Dermis microvascular lymphatic vessel endothelial cell (primary cell): ENCODE results near the gene ITGA3. TPM values are rescaled to one million over a fixed set of nuclear protein-coding genes. Genes with fewer than 3 reads are reported as not detected.
A peak's percentile ranks its signal among the peaks of the same experiment; 100 is the strongest.
"Not testable (repeated sequence)": the region's sequence is repeated elsewhere in the genome, so short reads cannot be mapped to it uniquely, and the experiment has no call there.

Experiments
- DNase-seq, 2 donors: peaks; one replicate each; pipeline versions ENCODE4 v3.0.0 to v3.0.0-alpha.2; 2010; ENCODE audit warnings: low read depth in 2 of 2
- total RNA-seq: library from RNA; depleted of rRNA; stranded (reverse); fragments of >200 nt; gene quantifications from 2 replicates; pipeline ENCODE4 v1.2.1, GENCODE V29; 2014

ITGA3 gene
- total RNA-seq, 1 donor from 2014 or later, result 104 TPM

DNA sequence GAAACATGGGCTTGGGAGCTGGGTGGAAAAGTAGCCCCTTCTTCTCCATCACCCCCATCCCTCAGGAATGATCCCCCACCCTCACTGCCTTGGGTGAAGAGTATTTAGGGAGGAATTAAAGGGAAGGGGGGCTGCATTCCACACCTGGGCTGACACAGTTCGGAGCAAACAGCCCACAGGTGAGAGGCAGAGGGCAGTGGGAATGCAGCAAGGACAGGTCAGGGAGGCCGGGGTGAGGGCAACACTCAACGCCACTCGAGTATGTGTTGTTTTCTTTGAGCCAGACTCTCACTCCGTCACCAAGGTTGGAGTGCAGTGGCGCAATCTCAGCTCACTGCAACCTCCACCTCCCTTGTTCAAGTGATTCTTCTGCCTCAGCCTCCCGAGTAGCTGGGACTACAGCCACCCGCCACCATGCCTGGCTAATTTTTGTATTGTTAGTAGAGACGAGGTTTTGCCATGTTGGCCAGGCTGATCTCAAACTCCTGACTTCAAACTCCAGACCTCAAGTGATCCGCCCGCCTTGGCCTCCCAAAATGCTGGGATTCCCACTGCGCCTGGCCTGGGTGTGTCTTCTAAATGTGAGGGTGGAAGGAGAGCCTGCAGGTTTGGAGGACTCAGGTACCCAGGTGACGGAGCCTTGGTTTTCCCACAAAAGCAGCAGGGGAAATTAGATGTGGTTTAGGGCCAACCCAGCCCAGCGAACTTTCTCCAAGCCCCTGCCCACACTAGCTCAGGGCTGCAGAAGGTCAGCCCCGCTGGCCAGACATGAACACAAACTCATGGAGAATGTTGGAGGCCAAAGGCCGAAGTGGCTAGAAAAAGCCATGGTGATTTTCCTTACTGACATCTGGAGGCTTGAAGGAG lies 21.2 kb upstream of the ITGA3 start:
- no peak for DNase-seq

DNA sequence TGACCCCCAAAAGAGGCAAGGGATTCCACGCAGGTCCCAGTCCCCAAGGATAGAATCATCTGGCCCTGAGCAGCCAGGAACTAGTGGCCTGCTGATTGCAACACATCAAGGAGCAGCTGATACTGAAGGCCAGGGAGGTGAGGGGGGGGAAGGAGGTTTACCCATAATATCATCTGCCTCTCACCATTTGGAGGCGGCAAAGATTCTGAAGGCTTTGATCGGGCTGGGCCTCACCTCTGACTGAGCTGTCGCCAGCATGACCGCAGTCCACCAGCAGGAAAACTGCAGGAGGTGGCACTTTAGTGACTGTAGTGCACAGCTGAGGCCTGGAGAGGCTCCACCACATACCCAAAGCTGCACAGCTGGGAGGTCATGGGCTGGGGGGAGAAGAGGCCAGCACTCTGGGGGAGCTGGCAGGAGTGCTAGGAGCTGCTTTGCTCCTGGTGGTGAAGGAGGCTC lies 20.5 kb upstream of the ITGA3 start:
- no peak for DNase-seq

DNA sequence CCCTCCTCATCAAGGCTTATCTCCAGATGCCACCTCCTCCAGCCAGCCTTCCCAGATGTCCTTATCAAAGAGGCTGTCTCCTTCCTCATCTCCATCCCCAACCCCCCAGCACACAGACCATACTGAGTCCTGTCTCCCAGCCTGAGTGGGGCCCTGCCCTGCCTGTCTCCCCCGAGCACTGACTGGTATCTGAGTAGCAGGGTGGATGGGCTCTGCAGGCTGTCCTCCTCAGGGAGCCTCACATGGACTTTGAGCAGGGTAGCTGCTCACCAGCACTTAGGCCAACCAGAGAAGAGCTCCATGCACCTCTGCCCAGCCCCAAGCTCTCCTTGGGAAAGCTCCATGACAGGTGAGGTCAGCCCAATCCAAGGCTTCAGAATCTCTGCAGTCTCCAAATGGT lies 20.0 kb upstream of the ITGA3 start:
- no peak for DNase-seq

DNA sequence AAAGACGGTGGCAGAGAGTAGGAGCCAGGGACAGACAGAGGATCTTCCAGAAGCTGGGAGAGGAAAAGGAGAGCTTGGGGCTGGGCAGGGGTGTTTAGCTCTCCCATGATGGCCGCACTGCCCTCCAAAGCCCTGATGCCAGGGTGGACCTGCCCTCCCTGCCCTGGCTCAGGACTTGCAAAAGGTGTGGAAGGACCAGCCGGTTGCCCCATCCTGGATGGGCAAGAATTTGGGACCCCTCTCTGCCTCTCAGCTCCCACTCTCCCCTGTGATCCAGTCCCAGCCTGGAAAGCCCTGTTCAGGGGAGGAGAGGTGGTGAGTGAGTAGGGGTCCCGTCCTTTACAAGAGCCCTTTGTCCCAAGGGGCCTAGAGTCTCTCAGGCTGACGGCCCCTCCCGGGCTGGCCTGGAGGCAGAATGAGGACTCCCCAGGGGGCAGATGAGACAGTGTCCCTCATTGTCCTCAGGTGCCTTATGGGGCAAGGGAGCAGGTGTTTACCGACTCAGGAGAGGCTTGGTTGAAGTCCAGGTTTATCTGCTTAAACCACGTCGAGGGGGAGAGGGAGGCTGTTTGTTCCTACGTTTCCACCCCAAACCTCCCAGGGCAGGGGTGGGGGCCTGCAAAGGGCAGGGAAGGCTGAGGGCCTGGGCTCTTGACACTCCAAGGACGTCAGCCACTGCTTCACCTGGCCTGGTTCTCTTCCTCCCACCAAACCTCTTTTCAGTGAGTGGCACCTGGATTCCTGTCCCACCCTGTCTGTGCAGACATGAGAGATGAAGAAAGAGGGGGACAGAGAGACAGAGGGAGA lies 19.3 kb upstream of the ITGA3 start:
- DNase-seq, result no peak

DNA sequence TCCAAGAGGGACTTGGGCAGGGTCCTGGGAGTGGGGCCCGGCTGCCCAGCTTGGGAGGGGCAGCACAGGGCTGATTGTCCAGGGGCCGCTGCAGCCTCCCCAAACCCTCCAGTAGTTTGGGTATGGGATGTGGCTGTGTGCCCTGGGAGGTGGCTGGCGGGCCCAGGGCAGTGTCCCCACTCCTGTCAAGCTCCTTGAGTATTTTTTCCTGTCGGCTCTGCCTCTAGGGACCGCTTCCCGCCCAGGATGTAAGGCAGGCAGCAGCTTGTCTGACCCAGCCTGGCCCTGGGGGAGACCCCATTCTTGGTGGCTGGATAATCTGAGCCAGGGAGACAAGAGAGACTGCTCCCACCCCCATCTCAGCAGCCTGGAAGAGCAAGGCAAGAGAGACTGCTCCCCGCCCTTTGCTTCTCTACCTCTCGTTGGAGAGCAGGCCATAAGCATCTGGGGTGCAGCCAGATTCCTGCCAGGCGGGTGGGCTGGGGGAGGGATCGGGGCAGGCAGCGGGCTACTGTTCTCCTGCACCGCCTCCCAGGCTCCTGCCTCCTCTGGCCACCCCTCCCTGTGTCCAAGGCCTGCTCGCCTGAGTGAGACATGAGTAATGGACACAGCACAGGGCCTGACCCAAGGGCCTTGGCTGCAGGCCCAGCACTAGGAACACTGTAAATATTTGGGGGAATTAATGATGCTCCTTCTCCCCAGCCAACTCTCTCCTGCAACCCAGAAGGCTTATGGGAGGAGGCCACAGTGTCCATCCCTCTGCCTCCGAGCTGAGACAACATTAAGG lies 18.4 kb upstream of the ITGA3 start:
- DNase-seq, result no peak

DNA sequence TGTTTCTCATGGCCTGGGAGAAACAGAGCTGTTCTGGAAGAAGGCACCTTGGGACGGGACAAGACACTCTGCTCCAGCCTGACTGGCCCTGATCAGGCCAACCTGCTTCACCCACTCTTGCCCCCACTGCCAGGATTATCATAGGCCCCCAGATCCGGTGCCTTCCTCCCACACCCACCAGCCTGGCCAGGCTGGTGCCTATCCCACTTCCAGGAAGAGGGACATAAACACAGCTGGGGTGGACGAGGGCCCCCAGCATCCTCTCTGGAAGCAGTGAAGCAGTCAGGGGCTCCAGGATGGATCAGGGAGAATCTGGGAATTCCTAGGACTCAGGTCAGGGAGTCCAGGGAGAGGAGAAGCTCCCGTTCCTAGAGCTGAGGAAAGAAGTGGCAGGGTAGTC lies 16.9 kb upstream of the ITGA3 start:
- DNase-seq, result no peak

DNA sequence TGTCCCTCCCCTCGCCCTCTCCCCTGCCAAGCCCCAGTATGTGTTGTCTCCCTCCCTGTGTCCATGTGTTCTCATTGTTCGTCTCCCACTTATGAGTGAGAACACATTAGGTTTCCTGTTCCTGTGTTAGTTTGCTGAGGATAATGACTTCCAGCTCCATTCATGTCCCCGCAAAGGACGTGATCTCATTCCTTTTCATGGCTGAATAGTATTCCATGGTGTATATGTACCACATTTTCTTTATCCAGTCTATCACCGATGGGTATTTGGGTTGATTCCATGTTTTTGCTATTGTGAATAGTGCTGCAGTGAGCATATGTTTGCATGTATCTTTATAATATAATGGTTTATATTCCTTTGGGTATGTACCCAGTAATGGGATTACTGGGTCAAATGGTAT lies 15.4 kb upstream of the ITGA3 start:
- not testable (repeated sequence) for DNase-seq

DNA sequence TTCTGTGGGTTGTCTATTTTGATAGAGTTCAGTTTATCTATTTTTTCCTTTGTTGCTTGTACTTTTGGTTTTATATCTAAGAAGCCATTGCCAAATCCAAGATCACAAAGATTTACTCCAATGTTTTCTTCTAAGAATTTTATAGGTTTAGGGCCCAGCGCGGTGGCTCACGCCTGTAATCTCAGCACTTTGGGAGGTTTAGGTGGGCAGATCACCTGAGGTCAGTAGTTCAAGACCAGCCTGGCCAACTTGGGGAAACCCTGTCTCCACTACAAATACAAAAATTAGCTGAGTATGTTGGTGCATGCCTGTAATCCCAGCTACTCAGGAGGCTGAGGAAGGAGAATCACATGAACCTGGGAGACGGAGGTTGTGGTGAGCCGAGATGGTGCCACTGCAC lies 13.7 kb upstream of the ITGA3 start:
- no peak for DNase-seq

DNA sequence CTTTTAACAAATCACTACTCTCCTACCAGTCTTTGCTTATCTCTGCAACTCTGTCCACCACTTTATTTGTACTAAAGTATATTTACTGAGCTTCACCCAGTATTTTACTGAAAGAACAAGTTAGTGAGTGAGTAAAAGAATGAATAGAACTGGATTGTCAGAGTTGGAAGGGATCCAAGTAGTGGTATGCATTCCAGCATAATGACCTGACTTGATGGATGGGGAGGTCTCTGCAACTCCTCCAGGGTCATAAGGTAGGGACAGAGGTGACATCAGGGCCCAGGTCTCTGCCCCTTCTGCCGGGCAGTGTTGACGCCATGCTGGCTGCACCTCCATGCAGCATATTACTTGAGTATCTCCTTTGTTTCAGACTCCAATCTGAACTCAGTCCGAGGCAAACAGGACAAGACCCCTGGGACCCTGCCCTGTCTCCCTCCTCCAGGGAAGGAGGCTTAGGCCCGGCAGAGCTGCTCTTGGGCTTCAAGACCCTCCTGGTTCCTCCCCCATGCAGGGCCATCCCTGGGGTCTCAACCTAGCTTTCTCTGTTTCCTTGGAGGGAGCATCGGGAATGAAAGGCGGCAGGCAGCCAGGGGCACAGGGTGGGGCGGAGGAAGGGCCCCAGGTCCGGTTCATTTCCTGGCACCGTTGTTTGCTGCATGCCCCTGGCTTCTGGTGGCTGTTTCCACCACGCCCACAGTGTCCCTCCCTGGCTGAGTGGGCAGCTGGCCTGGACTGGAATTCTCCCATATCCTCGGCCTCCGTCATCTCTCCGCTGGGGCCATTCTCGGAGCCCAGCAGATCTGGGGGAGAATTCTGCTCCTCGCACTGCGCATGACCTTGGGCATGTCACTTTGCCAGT lies 12.4 kb upstream of the ITGA3 start:
- DNase-seq, result peak; percentile 46 to 71

DNA sequence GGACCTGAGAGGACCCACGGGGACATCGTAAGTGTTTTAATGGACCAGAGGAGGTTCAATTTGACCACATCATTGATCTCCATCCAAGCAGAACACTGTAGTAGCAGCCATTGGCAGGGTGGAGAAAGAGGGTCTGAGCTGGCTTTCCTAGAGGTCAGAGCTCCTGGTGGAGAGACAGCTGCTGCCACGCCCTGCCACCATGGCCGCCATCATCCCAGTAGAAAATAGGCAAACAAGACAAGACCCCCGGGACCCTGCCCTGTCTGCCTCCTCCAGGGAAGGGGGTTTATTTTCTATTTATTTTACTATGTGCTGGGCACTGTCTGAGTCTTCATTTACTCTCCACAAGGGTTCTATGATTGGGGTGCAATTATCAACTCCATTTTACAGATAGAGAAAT lies 11.4 kb upstream of the ITGA3 start:
- no peak for DNase-seq

DNA sequence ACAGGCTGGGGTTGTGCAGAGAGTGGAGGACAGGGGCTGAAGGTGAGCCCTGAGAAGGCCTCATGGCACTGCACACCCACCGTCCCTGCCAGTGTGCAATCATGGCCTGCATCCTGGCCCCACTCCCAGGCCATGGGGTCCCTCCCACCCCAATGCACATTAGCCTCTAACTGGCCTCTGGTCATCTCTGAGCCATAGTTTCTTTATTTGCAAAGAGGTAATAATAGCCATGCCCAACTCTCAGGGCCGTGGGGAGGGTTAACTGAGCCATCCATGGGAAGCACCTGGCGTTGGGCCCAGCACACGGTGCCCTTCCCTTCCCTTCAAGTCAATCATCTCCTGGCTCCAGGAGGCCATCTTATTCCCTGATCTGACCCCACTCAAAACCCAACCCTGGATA lies 10.8 kb upstream of the ITGA3 start:
- DNase-seq, result no peak

DNA sequence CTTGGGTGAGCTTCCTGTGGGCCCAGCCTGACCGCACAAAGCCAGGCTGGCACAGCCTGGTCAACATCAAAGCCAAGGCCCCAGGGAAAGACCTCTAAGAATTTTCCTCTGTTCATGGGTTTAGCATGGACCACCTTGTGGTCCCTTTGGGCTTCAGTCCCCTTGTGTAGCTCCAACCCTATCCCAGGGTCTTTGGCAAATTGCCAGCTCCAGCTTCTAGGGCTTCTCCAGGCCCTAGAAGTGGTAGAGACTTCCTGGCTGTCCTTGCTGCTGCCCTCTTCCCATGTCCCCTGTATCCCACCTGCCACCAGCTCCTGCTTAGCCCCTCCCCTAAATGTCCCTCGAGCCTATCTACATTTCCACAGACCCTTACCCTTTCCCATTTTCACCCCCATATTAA lies 9.7 kb upstream of the ITGA3 start:
- DNase-seq, result no peak

DNA sequence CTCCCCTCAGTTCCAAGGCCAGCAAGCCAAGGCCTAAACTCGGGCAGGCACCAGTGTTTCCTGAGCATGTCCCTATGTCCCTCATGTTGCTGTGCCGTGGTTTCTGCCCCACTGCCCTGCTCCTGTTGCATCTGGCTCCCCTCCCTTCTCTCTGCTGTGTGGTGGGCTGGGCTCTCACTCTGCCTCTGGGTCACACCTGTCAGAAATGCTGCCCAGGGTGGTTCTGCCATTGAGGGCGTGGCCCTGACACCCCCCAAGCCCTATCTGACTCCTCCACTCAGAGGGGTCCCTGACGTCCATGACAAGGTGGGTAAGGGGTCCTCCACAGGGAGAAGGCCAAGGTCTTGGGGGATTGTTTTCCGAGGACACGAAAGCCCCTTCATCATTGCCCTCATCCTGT lies 9.2 kb upstream of the ITGA3 start:
- no peak for DNase-seq

DNA sequence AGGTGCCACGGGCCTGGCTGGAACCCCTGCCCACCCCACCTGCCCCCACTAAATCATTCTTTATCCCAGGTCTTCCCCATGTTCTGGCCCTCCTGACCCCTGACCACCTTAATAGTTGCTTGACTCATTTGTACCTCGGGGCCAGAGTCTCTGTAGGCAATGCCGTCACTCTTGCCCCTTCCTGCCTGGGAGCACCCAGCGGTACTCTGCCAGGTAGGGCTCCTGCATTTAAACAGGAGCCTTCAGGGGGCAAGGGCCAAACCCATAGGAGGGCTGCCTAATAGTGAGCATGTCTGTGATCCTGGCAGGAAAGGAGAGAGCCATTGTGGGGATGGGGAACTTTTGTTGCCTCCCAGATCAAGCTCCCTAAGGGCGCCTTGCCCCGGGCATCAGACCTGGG lies 8.8 kb upstream of the ITGA3 start:
- no peak for DNase-seq

DNA sequence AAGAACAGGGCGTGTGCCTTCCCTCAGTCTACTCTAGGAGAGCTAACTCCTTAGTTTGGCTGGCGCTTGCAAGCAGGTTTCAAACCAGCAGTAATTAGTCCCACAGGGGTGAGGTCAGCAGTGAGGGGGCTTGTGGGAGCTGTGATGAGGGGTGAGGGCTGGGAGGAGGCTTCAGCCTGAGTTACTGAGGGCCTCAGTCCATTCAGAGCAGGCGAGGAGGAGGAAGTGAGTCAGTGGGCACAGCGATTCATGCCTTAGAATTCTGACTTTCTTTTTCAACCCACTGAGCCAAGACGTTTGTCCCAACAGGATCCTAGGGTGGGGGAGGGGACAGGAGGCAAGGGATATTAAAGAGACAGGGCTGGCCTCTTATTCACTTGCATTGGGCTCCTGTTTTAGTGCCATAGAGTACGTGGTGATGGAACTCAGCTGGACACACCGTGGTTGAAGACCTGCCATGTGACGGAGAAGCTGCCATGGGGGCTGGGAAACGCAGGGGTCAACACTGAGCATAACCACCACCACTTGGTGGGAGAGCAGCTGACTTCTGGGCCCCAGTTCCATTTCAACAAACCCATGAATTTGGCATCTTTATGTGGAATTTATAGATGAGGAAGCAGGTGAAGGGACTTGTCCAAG lies 8.3 kb upstream of the ITGA3 start:
- DNase-seq, result peak in 1 of 2 donors; percentile 76

DNA sequence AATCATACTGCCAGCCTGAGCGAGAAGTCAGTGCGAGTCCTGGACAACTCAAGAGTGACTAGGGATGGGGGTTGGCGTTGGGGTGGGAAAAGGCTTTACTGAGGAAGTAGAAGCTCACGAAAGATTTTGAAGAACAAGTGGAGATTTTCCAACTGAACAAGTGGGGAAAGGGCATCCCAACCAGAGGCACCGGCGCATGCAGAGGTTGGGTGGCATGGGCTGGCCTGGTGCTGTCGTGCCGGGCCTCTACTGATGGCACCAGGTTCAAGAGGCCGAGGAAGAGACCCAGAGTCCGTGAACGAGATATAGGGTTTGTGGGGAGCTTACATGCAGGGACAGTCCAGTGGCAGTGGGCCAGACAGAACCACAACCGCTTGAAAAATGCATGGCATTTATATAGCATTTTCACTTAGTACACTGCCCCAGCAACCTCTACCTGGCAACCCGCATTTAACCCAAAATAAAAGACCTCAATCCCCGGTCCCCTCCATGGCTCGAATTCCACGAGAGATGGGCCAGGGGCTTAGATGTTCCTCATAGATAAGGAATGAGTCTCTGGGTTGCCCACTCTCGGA lies 7.7 kb upstream of the ITGA3 start:
- DNase-seq, result no peak

DNA sequence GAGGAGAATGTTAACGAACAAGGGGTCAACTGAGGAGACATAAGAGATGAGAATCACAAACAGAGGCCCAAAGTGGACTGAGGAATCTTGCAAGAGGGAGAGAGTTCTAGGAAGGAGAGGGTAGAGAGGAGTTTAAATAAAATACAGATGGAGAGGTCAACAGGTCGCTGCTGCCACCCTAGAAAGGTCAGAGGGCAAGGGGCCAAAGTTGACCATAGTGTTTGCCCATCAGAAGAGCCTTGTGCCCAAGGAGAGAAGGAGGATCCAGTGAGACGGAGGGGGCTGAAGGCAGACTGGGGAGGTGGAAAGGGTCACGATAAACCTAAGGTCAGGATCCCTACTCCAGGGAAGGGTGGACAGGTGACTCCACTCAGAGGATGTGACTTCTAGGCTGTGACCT lies 6.9 kb upstream of the ITGA3 start:
- no peak for DNase-seq

DNA sequence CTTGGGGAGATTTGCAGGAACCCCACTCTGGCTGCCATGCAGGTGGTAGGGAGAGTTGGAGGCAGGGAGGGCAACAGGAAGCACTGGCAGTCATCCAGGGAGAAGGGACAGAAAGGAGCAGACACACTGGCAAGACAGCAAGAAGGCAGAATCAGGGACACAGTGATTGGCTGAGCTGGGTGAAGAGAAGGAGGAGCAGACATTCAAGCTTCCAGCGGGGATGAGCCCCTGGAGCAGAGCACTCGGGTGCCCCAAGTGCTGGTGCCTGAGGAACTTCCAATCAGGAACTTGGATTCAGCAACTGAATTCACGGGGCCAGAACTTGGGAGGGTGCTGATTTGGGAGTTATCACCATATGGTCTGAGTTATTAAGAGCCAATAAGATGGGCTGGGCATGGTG lies 6.3 kb upstream of the ITGA3 start:
- no peak for DNase-seq

DNA sequence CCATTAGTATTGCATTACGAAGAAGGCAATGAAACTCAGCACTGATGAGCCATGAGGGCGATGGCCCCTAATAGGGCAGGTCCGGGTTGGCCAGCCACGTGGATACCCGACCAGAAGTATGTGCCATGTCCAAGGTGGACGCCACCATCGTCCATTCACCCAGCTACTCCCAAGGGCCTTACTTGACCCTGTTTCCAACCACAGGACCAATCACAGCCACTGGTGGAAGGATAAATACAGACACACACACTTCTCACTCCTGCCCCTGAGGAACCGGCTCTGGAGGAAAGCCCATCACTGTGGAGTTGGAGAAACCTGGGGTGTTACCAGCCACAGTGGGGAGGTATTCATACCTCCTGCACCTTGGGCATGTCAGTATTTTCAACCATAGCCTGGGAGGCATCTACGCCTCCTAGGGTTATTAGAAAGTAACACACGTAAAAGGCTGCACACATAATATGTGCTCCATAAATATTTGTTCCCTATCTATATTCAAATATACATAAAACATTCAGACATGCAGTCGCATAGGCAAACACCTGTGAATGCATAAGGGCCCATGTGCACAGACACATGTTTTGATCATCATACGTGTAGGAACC lies 5.4 kb upstream of the ITGA3 start:
- no peak for DNase-seq

DNA sequence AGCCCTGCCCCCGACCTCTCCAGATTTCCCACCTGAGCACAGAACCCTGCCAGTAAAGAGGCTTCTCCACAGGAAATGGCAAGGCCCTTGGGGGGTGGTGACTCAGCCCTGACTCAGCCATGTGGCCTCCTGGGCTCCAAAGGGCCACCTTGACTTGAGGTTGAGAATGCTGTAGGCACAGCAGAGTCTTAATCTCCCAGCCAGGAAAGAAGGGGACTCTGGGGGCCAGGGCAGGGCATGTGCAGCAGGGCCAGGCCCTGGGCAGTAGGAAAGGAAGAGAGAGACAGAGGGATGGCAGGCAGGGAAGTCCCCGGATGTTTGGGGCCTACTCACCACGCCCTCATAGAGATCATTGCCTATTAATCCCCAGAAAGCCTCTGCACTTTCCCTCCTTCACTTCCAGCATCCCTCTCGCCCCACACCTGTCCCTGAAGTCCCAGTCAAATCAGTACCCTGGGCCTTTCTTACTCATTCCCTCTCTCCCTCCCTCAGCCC lies 4.8 kb upstream of the ITGA3 start:
- peak in 1 of 2 donors; percentile 59 for DNase-seq
